Liver (tissue), 3 donors: ENCODE data around the gene UGT1A8.

Experiments
- GABPA ChIP-seq, 2 donors: IDR thresholded peaks in 1 of 2; conservative IDR thresholded peaks in 1 of 2; 2 replicates each; pipeline ENCODE4 v1.6.1; 2016; ENCODE audit warnings: antibody characterized with exemption in 2 of 2, mild to moderate bottlenecking in 1 of 2, moderate library complexity in 1 of 2
- JUND ChIP-seq, 2 donors: IDR thresholded peaks; 2 replicates each; pipeline ENCODE4 v1.6.1; 2016; ENCODE audit warnings: antibody characterized with exemption in 2 of 2
- NR2F2 ChIP-seq: IDR thresholded peaks from 2 replicates; pipeline ENCODE4 v1.6.1; 2016; ENCODE audit warnings: antibody characterized with exemption
- RAD21 ChIP-seq, 2 donors: IDR thresholded peaks; 2 replicates each; pipeline ENCODE4 v1.6.1; 2016; ENCODE audit warnings: antibody characterized with exemption in 2 of 2, mild to moderate bottlenecking in 2 of 2
- SP1 ChIP-seq: IDR thresholded peaks from 2 replicates; pipeline ENCODE4 v1.6.1; 2018; ENCODE audit warnings: antibody characterized with exemption, mild to moderate bottlenecking
- TF ChIP-seq, protein P1 (sequence below): fragments of 150-350 bp; IDR thresholded peaks from 2 replicates; pipeline ENCODE4 v1.5.1; 2017; ENCODE audit warnings: improper control_type of control experiment, low read depth, low read length; ENCODE audit not compliant: missing input control
- TF ChIP-seq, protein P2 (sequence below): IDR thresholded peaks from 2 replicates; pipeline ENCODE4 v1.6.1; 2016; ENCODE audit warnings: antibody characterized with exemption, mild to moderate bottlenecking
- TF ChIP-seq, protein P3 (sequence below): IDR thresholded peaks from 2 replicates; pipeline ENCODE4 v1.6.1; 2016; ENCODE audit warnings: antibody characterized with exemption
- donor health status: healthy.
- donor health status: healthy.

DNA sequence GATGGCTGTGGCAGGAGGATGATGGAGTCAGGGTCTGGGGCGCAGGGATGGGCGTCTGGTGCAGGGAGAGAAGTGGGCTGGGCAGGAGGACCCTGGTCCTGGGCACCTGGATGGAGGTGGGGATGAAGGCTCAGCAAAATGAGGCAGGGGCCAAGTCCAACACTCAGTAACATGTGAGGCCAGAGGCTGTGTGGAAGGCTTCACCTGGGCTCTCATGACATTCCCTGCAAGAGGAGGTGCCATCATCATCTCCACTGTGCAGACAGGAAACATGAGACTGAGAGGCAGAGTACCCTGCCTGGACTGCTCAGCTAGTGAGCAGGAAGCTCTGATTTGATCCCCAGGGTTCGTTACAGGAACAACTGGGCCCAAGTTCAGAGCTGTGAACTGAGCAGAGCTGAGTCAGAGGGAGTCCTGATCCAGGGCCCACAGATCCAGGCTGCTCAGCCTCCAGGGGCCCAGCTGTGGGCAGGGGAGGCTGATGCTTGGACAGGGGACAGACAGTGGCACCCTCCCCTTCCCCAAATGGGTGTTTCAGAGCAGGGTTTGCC, 200.0 kb downstream of the UGT1A8 start:
- TF ChIP-seq, protein P1, sequence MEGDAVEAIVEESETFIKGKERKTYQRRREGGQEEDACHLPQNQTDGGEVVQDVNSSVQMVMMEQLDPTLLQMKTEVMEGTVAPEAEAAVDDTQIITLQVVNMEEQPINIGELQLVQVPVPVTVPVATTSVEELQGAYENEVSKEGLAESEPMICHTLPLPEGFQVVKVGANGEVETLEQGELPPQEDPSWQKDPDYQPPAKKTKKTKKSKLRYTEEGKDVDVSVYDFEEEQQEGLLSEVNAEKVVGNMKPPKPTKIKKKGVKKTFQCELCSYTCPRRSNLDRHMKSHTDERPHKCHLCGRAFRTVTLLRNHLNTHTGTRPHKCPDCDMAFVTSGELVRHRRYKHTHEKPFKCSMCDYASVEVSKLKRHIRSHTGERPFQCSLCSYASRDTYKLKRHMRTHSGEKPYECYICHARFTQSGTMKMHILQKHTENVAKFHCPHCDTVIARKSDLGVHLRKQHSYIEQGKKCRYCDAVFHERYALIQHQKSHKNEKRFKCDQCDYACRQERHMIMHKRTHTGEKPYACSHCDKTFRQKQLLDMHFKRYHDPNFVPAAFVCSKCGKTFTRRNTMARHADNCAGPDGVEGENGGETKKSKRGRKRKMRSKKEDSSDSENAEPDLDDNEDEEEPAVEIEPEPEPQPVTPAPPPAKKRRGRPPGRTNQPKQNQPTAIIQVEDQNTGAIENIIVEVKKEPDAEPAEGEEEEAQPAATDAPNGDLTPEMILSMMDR, result no peak
- TF ChIP-seq, protein P2, sequence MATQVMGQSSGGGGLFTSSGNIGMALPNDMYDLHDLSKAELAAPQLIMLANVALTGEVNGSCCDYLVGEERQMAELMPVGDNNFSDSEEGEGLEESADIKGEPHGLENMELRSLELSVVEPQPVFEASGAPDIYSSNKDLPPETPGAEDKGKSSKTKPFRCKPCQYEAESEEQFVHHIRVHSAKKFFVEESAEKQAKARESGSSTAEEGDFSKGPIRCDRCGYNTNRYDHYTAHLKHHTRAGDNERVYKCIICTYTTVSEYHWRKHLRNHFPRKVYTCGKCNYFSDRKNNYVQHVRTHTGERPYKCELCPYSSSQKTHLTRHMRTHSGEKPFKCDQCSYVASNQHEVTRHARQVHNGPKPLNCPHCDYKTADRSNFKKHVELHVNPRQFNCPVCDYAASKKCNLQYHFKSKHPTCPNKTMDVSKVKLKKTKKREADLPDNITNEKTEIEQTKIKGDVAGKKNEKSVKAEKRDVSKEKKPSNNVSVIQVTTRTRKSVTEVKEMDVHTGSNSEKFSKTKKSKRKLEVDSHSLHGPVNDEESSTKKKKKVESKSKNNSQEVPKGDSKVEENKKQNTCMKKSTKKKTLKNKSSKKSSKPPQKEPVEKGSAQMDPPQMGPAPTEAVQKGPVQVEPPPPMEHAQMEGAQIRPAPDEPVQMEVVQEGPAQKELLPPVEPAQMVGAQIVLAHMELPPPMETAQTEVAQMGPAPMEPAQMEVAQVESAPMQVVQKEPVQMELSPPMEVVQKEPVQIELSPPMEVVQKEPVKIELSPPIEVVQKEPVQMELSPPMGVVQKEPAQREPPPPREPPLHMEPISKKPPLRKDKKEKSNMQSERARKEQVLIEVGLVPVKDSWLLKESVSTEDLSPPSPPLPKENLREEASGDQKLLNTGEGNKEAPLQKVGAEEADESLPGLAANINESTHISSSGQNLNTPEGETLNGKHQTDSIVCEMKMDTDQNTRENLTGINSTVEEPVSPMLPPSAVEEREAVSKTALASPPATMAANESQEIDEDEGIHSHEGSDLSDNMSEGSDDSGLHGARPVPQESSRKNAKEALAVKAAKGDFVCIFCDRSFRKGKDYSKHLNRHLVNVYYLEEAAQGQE, result no peak
- TF ChIP-seq JUND (IDR thresholded peaks at IDR 0.05), result no peak
- no peak for TF ChIP-seq NR2F2
- TF ChIP-seq, protein P3, sequence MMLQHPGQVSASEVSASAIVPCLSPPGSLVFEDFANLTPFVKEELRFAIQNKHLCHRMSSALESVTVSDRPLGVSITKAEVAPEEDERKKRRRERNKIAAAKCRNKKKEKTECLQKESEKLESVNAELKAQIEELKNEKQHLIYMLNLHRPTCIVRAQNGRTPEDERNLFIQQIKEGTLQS, result no peak
- no peak for TF ChIP-seq RAD21 (IDR thresholded peaks at IDR 0.05)
- TF ChIP-seq GABPA (IDR thresholded peaks at IDR 0.05 in 1 of 2, conservative IDR thresholded peaks at IDR 0.05 in 1 of 2), result no peak
- no peak for TF ChIP-seq SP1
